Cardiac muscle cell (in vitro differentiated cells and primary cell): ENCODE measurements around the gene ZNF497. TPM values are rescaled to one million over a fixed set of nuclear protein-coding genes. Genes with fewer than 3 reads are reported as not detected.

Experiments used
- DNase-seq, 2 donors: peaks; one replicate each; pipeline versions ENCODE4 v3.0.0 to v3.0.0-alpha.2; 2010 to 2017; ENCODE audit warnings: low read depth in 1 of 2, low spot score in 1 of 2
- H3K27ac ChIP-seq: fragments of 200-600 bp; sonication (generic); 2 replicates; pipeline ENCODE4 v1.5.1; 2016
- H3K27me3 ChIP-seq: fragments of 200-600 bp; sonication (generic); 2 replicates; pipeline ENCODE4 v1.6.0; 2016; ENCODE audit warnings: control low read depth
- H3K36me3 ChIP-seq: fragments of 200-600 bp; sonication (generic); 2 replicates; pipeline ENCODE4 v1.5.1; 2016; ENCODE audit warnings: control low read depth
- H3K4me1 ChIP-seq: fragments of 200-600 bp; sonication (generic); 2 replicates; pipeline ENCODE4 v1.8.1; 2017; ENCODE audit warnings: low read depth, mild to moderate bottlenecking, mixed run types
- H3K4me3 ChIP-seq: fragments of 200-600 bp; sonication (generic); 2 replicates; pipeline ENCODE4 v1.5.1; 2016; ENCODE audit warnings: mild to moderate bottlenecking
- H3K9me3 ChIP-seq: fragments of 200-600 bp; sonication (generic); 2 replicates; pipeline ENCODE4 v1.5.1; 2017; ENCODE audit warnings: low read depth, mild to moderate bottlenecking, control low read depth
- polyA plus RNA-seq: library from polyadenylated mRNA; unstranded; fragments of >200 nt; fragmentation: Nextera tagmentation; extraction: Ambion mirVana; gene quantifications from 2 replicates; pipeline ENCODE4 v1.2.1, GENCODE V29; 2016
- total RNA-seq: library from RNA; depleted of rRNA; stranded (reverse); fragments of >200 nt; gene quantifications from 2 replicates; pipeline ENCODE4 v1.2.3, GENCODE V29; 2016
- TF ChIP-seq, protein P1 (sequence below): IDR thresholded peaks from 2 replicates; pipeline ENCODE4 v1.5.1; 2012; ENCODE audit warnings: low read depth, mild to moderate bottlenecking, low read length

The ZNF497 gene
- total and polyA plus RNA-seq, 2 experiments from 2014 or later, result 5.8 to 7.6 TPM

DNA sequence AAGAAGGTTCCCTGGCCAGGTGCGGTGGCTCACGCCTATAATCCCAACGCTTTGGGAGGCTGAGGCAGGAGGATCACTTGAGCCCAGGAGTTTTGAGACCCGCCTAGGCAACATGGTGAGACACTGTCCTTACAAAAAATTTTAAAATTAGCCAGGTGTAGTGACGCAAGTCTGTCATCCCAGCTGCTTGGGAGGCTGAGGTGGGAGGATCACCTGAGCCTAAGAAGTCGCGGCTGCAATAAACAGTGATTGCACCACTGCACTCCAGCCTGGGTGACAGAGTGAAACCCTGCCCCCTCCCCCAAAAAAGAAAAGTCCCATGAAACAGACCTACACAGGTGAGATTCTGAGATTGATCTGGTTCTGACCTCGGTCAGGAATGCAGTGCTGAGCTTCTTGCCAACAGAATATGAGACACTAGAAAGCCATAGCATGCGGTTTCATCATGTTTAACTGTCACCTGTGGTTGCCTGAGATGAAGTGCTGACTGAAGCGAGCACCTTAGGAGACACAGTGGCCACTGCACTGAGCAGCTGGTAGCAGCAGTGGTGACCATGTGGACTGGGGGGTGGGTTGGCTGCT is 7.2 kb downstream of the ZNF497 start:
- TF ChIP-seq, protein P1, sequence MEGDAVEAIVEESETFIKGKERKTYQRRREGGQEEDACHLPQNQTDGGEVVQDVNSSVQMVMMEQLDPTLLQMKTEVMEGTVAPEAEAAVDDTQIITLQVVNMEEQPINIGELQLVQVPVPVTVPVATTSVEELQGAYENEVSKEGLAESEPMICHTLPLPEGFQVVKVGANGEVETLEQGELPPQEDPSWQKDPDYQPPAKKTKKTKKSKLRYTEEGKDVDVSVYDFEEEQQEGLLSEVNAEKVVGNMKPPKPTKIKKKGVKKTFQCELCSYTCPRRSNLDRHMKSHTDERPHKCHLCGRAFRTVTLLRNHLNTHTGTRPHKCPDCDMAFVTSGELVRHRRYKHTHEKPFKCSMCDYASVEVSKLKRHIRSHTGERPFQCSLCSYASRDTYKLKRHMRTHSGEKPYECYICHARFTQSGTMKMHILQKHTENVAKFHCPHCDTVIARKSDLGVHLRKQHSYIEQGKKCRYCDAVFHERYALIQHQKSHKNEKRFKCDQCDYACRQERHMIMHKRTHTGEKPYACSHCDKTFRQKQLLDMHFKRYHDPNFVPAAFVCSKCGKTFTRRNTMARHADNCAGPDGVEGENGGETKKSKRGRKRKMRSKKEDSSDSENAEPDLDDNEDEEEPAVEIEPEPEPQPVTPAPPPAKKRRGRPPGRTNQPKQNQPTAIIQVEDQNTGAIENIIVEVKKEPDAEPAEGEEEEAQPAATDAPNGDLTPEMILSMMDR, result no peak
- Histone ChIP-seq H3K9me3 (no peaks in the 10 kb centered on the region), H3K27ac (no peak overlapping the region), H3K36me3 (no peaks in the 10 kb centered on the region), H3K4me1 (no peaks in the 10 kb centered on the region), H3K27me3 (no peaks in the 10 kb centered on the region), H3K4me3 (no peak overlapping the region)
- DNase-seq, result no peak

DNA sequence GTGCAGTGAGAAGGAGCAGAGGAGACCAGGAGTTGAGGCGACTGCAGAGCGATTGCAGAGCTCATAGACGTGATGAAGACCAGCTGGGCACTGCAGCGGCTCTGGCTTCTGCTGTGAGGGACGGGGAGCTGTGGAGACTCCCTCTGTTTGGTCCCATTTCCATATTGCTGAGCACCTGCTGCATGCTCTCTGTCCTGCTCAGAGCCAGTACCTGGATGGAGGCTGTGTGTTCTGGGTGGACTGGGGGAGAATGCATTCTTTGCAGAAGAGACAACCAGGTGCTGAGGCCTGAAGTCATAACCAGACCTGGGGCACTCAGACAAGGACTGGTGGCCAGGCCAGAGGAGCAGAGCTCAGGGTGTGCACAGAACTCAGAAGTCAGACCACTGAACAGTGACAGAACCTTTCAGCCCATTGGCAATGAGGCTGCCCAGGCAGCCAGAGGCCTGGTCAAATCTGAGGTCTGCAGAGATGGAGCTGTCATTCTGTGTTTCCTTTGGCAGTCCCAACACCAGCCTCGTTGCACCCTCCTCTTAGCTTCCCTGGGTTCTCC is 8.0 kb downstream of the ZNF497 start:
- Histone ChIP-seq H3K9me3 (no peaks in the 10 kb centered on the region), H3K36me3 (no peaks in the 10 kb centered on the region), H3K27ac (no peak overlapping the region), H3K4me3 (no peak overlapping the region), H3K4me1 (no peaks in the 10 kb centered on the region), H3K27me3 (no peaks in the 10 kb centered on the region)
- TF ChIP-seq, protein P1, result no peak
- DNase-seq, result no peak

DNA sequence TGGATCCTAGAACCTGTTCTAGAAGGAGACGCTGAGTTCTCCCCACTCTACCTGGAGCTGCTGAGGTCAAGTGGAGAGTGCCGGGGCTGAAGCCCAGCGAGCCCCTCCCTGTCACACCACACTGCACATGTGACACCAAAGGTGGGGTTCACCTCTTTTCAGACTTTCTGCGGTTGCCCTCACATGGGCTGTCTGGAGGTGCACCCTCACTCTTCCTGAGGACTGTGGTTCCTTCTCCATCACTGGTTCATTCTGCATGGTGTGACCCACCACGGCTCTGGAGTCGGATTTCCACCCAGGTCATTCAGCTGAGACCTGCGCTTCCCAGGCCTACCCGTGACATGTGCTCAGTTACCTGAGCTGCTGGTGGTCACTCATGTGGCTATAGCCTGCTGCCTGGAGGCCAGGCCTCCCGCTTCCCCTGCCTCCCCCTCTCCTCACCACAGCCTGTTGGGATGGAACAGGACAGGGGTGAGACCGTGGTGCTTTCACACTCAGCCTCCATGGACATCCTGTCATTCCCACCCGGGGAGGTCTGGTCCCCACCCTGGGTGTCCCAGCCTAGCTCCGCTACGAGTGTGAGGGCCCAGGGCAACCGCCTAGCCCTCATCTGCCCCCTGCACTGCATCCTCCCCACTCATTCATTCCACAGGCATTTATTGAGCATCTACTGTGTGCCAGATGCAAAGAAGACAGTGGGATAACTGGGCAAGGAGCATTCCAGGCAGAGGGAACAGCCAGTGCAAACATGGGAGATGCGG is 8.7 kb downstream of the ZNF497 start:
- Histone ChIP-seq H3K27ac (no peak overlapping the region), H3K27me3 (no peaks in the 10 kb centered on the region), H3K9me3 (no peaks in the 10 kb centered on the region), H3K4me1 (no peaks in the 10 kb centered on the region), H3K36me3 (no peaks in the 10 kb centered on the region), H3K4me3 (no peak overlapping the region)
- TF ChIP-seq, protein P1, result no peak
- DNase-seq, result no peak

DNA sequence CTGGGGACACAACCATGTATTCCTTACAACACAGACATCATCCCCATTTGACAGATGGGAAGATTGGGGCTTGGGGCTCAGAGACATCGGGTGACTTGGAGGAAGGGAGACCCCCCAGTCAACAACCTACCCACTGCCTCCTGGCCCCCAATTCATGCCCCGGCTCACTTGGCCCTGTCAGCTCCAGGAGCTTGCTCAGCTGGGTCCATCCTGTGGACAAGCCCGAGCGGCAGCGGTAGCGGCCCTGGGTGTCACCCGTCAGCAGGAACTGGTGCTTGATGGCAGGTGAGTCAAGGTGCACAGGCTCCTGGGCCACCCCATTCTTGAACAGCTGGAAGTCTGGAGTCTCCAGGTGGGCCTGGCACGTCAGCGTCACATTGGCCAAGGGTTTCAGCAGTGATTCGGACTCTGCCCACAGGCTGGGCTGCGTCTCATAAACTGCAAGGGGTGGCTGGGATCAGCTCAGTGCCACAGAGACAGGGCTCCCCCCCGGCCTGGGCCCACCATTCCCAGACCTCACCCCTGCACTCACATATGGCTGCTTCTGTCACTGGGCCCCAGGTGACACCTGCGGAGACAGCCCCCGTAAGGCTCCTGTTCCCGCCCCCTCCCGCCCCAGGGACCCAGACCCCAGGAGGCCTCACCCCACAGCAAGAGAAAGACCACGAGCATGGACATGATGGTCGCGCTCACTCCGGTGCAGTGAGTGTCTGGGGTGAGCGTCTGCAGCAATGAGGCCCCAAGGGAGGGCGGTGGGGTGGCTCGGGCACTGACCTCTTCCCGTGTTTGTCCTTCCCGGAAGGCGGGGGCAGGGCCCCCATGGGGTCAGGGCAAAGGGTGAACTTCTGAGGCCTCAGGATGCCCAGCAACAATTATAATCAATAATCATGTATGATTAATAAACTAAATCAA is 9.5 kb downstream of the ZNF497 start, which contains the start of gene A1BG:
A1BG (minus strand) TSS at position 733 of the 912 bp plus-strand sequence; CDS start at position 678, 55 bp downstream.
- no peak within 1 kb of the TSS for H3K27ac ChIP-seq
- no peaks in the 10 kb centered on the region for H3K4me1 ChIP-seq
- no peaks in the 10 kb centered on the region for H3K9me3 ChIP-seq
- no peak for DNase-seq
- no peak within 1 kb of the TSS for H3K4me3 ChIP-seq
- TF ChIP-seq, protein P1, result no peak
- H3K27me3 ChIP-seq, result no peaks in the 10 kb centered on the region
- H3K36me3 ChIP-seq, result no peaks in the 10 kb centered on the region

DNA sequence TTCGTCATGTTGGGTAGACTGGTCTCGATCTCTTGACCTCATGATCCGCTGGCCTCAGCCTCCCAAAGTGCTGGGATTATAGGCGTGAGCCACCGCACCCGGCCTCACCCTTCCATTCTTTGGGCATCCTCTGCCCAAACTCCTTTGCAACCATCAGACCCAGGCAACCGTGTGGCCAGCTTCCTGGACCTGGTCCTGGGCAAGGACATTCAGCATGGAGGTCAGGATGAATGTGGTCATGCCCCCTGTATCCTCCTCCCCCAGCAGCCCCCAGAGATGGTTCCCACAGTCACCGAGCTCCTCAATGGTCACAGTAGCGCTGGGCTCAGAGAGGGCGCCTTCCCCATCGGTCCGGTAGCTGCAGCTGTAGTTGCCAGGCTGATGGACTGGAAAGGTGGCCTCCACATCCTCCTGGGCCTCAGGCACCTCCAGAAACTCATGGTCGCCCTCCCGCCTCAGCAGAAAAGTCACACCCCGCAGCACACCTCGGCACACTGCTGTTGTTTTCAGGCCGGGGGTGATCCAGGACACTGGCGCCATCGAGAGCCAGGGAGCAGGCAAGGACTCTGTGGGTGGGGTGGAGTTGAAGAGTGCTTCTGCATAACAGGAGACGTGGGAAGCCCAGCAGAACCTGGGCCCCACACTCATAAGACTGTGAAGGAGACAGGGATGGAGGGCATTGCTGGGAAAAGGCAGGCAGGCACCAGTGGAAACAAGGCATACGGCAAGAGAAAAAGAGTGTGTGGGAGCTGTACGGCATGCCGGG is 10.4 kb downstream of the ZNF497 start:
- Histone ChIP-seq H3K27ac (no peak overlapping the region), H3K4me1 (no peaks in the 10 kb centered on the region), H3K36me3 (no peaks in the 10 kb centered on the region), H3K4me3 (no peak overlapping the region), H3K27me3 (no peaks in the 10 kb centered on the region), H3K9me3 (no peaks in the 10 kb centered on the region)
- TF ChIP-seq, protein P1, result no peak
- no peak for DNase-seq
